ENCODE measurements around the gene ZNF575.

ZNF575 gene

GRCh38 chr19:43499042-43499441 lies 33.9 kb upstream of the ZNF575 start:
- H3K36me3 ChIP-seq (replicated peaks), result no peaks in the 10 kb centered on the region
- DNase-seq, result no peak
- in situ Hi-C loops (cut with HindIII; ENCODE audit: low pct_ligation_motif_present, low sequenced_read_pairs), result no loop called here
- H3K27ac ChIP-seq, result no peak overlapping the region
- H3K4me3 ChIP-seq (ENCODE audit: low read depth, low read length), result no peak overlapping the region
- TF ChIP-seq CTCF (IDR thresholded peaks at IDR 0.05; ENCODE audit: low read depth, low read length, missing control alignments), result no peak
- H3K27me3 ChIP-seq (replicated peaks), result no peaks in the 10 kb centered on the region

GRCh38 chr19:43501661-43502418 lies 31.1 kb upstream of the ZNF575 start:
- no peak overlapping the region for H3K4me3 ChIP-seq (ENCODE audit: low read depth, low read length)
- no peaks in the 10 kb centered on the region for H3K36me3 ChIP-seq (replicated peaks)
- in situ Hi-C loops (cut with HindIII; ENCODE audit: low pct_ligation_motif_present, low sequenced_read_pairs), result no loop called here
- DNase-seq, result no peak
- no peaks in the 10 kb centered on the region for H3K27me3 ChIP-seq (replicated peaks)
- TF ChIP-seq CTCF (IDR thresholded peaks at IDR 0.05; ENCODE audit: low read depth, low read length, missing control alignments), result no peak
- no peak overlapping the region for H3K27ac ChIP-seq

GRCh38 chr19:43502419-43502976 lies 30.5 kb upstream of the ZNF575 start:
- no peak overlapping the region for H3K4me3 ChIP-seq (ENCODE audit: low read depth, low read length)
- no peaks in the 10 kb centered on the region for H3K36me3 ChIP-seq (replicated peaks)
- no peak for DNase-seq
- H3K27ac ChIP-seq, result no peak overlapping the region
- no peaks in the 10 kb centered on the region for H3K27me3 ChIP-seq (replicated peaks)
- in situ Hi-C loops (cut with HindIII; ENCODE audit: low pct_ligation_motif_present, low sequenced_read_pairs), result no loop called here
- TF ChIP-seq CTCF (IDR thresholded peaks at IDR 0.05; ENCODE audit: low read depth, low read length, missing control alignments), result no peak

GRCh38 chr19:43503501-43504425 lies 29.2 kb upstream of the ZNF575 start:
- in situ Hi-C loops (cut with HindIII; ENCODE audit: low pct_ligation_motif_present, low sequenced_read_pairs), result no loop called here

More at GRCh38 chr19:43503501-43504425, 29.2 kb upstream of the ZNF575 start:
- no peaks in the 10 kb centered on the region for H3K27me3 ChIP-seq (replicated peaks)
- peak; percentile 88 for DNase-seq
- H3K4me3 ChIP-seq (ENCODE audit: low read depth, low read length), result peak overlapping the region; percentile 77
- H3K36me3 ChIP-seq (replicated peaks), result peaks cover 5% of the 10 kb centered on the region
- TF ChIP-seq CTCF (IDR thresholded peaks at IDR 0.05; ENCODE audit: low read depth, low read length, missing control alignments), result no peak
- H3K27ac ChIP-seq, result peak overlapping the region; percentile 4

Measured in brain microvascular endothelial cell (primary cell).